HCT116 (cell line): Measurements from ENCODE around the gene LTBP1.

ENCODE experiments used
- CTCF ChIP-seq, 3 experiments: fragments of 200-600 bp in 1 of 3; sonication (generic) in 1 of 3; IDR thresholded peaks in 2 of 3; conservative IDR thresholded peaks in 1 of 3; 2 replicates each; pipeline ENCODE4 v1.5.1; 2012 to 2017; ENCODE audit warnings: low read depth in 2 of 3, low read length in 2 of 3, antibody characterized with exemption in 1 of 3, borderline replicate concordance in 1 of 3, control low read depth in 1 of 3, mild to moderate bottlenecking in 1 of 3, mixed read lengths in 1 of 3, mixed run types in 1 of 3, moderate library complexity in 1 of 3; ENCODE audit not compliant: insufficient read depth in 1 of 3
- EGR1 ChIP-seq: IDR thresholded peaks from 2 replicates; pipeline ENCODE4 v1.6.1; 2012; ENCODE audit warnings: low read depth
- EZH2 ChIP-seq: fragments of 200-600 bp; sonication (generic); IDR thresholded peaks from 2 replicates; pipeline ENCODE4 v1.6.1; 2017; ENCODE audit warnings: antibody characterized with exemption, mixed run types
- FOSL1 ChIP-seq: IDR thresholded peaks from 2 replicates; pipeline ENCODE4 v1.6.1; 2012; ENCODE audit warnings: low read depth
- POLR2A ChIP-seq: IDR thresholded peaks from 2 replicates; pipeline ENCODE4 v1.7.0; 2011; ENCODE audit warnings: borderline replicate concordance; ENCODE audit not compliant: insufficient read depth, insufficient read length; ENCODE audit errors: extremely low read depth
- ZBTB33 ChIP-seq: IDR thresholded peaks from 2 replicates; pipeline ENCODE4 v1.6.1; 2011; ENCODE audit warnings: mild to moderate bottlenecking, low read length, moderate library complexity; ENCODE audit not compliant: insufficient replicate concordance; ENCODE audit errors: extremely low read depth
- ZNF274 ChIP-seq: fragments of 200-500 bp; sonication (Bioruptor generic); IDR thresholded peaks from 2 replicates; pipeline ENCODE4 v1.6.1; 2014; ENCODE audit warnings: mild to moderate bottlenecking, low read depth, low read length, inconsistent platforms

DNA sequence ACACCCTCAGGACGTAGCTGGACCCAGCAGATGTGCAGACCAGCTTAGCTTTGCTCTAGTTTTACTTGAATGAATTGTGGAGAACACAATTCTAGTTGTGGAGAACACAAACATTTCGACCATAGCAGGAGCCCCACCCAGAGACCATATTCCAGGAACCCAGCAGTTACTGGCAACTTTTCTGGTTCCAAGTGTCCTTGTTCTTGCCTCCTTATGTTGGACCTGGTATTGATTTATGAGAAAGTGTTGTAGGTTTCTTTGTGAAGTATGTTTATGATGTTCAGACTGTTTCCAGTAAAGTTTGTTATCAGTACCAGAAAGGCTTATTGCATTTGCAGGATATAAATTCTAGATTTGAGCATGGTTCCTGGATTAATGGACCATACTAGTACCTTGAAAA is 51.0 kb downstream of the LTBP1 start:
- TF ChIP-seq CTCF (IDR thresholded peaks at IDR 0.05 in 2 of 3, conservative IDR thresholded peaks at IDR 0.05 in 1 of 3; ENCODE audit: borderline replicate concordance in 1 of 3, insufficient read depth in 1 of 3, low read depth in 2 of 3, low read length in 2 of 3) (no peak), POLR2A (no peak), ZNF274 (no peak), FOSL1 (no peak), EGR1 (no peak), EZH2 (no peak), ZBTB33 (no peak)
